Type B pancreatic cell (in vitro differentiated cells): ENCODE results near the gene NEK6. TPM values are rescaled to one million over a fixed set of nuclear protein-coding genes. Genes with fewer than 3 reads are reported as not detected.
A peak's percentile ranks its signal among the peaks of the same experiment; 100 is the strongest.

Experiments used
- DNase-seq: peaks from one replicate; pipeline ENCODE4 v3.0.0; 2021; ENCODE audit warnings: mixed read lengths; ENCODE audit not compliant: unreplicated experiment; ENCODE audit errors: extremely low spot score
- H3K27ac Mint-ChIP-seq: 2 replicates; pipeline ENCODE4 v1.8.0; 2021; ENCODE audit warnings: mild to moderate bottlenecking, mixed read lengths
- H3K27me3 Mint-ChIP-seq: 2 replicates; pipeline ENCODE4 v1.8.0; 2021; ENCODE audit warnings: mixed read lengths
- H3K36me3 Mint-ChIP-seq: 2 replicates; pipeline ENCODE4 v1.8.0; 2021; ENCODE audit warnings: mixed read lengths
- H3K4me1 Mint-ChIP-seq: one replicate; pipeline ENCODE4 v1.8.0; 2021; ENCODE audit warnings: mixed read lengths; ENCODE audit not compliant: unreplicated experiment
- H3K4me3 Mint-ChIP-seq: 2 replicates; pipeline ENCODE4 v1.8.0; 2021; ENCODE audit warnings: mild to moderate bottlenecking, mixed read lengths
- H3K9me3 Mint-ChIP-seq: 2 replicates; pipeline ENCODE4 v1.8.0; 2021; ENCODE audit warnings: mixed read lengths
- long read RNA-seq: library from polyadenylated mRNA; unstranded; transcript quantifications from one replicate; pipeline ENCODE4 v2.0.0, GENCODE V29; 2020
- total RNA-seq: library from RNA; stranded (reverse); gene quantifications from 2 replicates; pipeline ENCODE4 v1.2.1, GENCODE V29; 2021; ENCODE audit warnings: low replicate concordance
- TF ChIP-seq, protein P1 (sequence below): fragments of 200-600 bp; sonication (generic); conservative IDR thresholded peaks from 2 replicates; pipeline ENCODE4 v1.5.0; 2021; ENCODE audit warnings: antibody characterized with exemption, mild to moderate bottlenecking

The NEK6 gene
- total RNA-seq, result 4.6 and 19.3 TPM in 2 replicates
- long read RNA-seq, transcript NEK6-201 (10 exons, 3,447 nt), result major isoform, 7 of 10 reads
- long read RNA-seq, partial matches to known transcripts, result 1 of 10 reads
- long read RNA-seq, other reads (novel, unspliced or antisense), result 1 of 10 reads

GRCh38 chr9:124257844-124258606, at the start of gene NEK6:
TSS of gene NEK6 (plus strand) at chr9:124257949. CDS start at chr9:124301965, 44,016 bp downstream.
- DNase-seq, result no peak
- Mint-ChIP-seq H3K27me3 (peaks cover 35% of the 10 kb centered on the region), H3K4me3 (peak within 1 kb of the TSS; percentile 97), H3K36me3 (no peaks in the 10 kb centered on the region), H3K4me1 (peaks cover 41% of the 10 kb centered on the region), H3K9me3 (no peaks in the 10 kb centered on the region), H3K27ac (peak within 1 kb of the TSS; percentile 87)
- TF ChIP-seq, protein P1, sequence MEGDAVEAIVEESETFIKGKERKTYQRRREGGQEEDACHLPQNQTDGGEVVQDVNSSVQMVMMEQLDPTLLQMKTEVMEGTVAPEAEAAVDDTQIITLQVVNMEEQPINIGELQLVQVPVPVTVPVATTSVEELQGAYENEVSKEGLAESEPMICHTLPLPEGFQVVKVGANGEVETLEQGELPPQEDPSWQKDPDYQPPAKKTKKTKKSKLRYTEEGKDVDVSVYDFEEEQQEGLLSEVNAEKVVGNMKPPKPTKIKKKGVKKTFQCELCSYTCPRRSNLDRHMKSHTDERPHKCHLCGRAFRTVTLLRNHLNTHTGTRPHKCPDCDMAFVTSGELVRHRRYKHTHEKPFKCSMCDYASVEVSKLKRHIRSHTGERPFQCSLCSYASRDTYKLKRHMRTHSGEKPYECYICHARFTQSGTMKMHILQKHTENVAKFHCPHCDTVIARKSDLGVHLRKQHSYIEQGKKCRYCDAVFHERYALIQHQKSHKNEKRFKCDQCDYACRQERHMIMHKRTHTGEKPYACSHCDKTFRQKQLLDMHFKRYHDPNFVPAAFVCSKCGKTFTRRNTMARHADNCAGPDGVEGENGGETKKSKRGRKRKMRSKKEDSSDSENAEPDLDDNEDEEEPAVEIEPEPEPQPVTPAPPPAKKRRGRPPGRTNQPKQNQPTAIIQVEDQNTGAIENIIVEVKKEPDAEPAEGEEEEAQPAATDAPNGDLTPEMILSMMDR, result no peak

DNA sequence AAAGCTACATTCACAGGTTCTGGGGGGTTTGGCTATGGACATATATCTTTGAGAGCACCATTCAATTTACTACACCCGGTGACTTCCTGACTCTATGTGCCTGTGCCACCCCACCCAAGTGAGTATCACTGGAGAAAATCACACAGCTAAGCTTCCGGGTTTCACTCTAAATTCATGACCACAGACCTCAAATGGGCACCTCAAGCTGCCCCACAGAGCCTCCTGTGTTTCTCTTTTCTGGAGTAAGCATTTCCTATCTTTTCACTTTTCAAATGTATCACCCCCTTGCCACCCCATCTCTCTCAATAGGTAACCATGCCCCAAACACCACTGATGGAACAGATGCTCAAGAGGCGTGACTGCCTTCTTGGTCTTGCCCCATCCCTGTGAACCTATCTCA, 49.2 kb upstream of the NEK6 start:
- Mint-ChIP-seq H3K4me1 (no peaks in the 10 kb centered on the region), H3K27me3 (peaks cover 14% of the 10 kb centered on the region), H3K27ac (no peak overlapping the region), H3K36me3 (no peaks in the 10 kb centered on the region), H3K4me3 (no peak overlapping the region), H3K9me3 (peaks cover 16% of the 10 kb centered on the region)
- DNase-seq, result no peak
- TF ChIP-seq, protein P1, result no peak

DNA sequence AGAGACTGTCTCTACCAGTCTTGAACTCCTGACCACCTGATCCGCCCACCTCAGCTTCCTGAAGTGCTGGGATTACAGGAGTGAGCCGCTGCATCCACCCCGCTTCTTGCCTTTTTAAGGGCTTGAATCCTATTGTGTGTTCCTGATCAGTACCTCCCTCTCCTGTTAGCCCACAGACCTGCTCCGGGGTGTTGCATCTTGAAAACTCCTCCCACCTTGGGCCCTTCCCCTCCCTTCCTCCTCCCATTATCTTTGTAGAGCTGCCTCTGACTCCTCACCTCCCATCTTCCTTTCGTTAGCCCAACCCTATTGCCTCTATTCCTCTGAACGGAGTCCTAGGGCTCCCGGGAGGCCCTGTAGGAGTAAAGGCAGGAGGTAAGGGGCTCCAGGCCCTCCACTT, 48.5 kb upstream of the NEK6 start:
- Mint-ChIP-seq H3K9me3 (peaks cover 10% of the 10 kb centered on the region), H3K4me1 (no peaks in the 10 kb centered on the region), H3K36me3 (no peaks in the 10 kb centered on the region), H3K27ac (no peak overlapping the region), H3K4me3 (no peak overlapping the region), H3K27me3 (peaks cover 9% of the 10 kb centered on the region)
- TF ChIP-seq, protein P1, result no peak
- no peak for DNase-seq

DNA sequence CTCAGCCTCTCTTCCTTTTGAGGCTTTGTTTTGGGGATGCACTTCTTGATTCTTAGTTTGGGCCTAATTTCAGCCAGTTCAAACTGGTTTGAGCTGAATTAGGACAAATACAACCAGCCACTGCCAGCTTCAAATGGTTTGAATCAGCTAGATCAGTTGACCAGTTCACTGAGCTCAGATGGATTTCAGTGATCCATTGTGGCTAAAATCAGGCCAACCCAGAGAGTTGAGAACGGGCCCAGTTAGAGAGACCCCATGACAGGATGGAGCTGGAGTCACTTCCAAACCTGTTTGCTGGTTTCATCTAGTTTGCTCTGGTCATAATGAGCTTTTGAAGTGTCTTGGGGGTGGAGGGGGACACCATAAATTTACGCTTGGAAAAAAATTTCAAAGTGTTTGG, 48.0 kb upstream of the NEK6 start:
- no peaks in the 10 kb centered on the region for H3K36me3 Mint-ChIP-seq
- H3K4me1 Mint-ChIP-seq, result no peaks in the 10 kb centered on the region
- no peak overlapping the region for H3K4me3 Mint-ChIP-seq

DNA sequence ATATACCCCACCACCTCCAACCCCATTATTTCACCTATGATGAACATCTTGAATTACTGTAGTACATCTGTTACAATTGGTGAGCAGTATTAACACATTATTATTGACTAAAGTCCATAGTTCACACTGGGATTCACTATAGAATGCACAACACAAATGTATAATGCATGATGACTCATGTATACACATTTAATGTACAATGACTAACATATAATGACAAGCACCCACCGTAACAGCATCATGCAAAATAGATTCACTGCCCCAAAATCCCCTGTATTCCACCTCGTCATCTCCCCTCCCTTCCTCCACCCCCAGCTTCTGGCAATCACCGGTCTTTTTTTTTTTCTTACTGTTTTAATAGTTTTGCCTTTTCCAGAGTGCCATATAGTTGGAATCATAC, 47.1 kb upstream of the NEK6 start:
- no peaks in the 10 kb centered on the region for H3K36me3 Mint-ChIP-seq
- H3K9me3 Mint-ChIP-seq, result peaks cover 4% of the 10 kb centered on the region
- DNase-seq, result no peak
- H3K27ac Mint-ChIP-seq, result no peak overlapping the region
- TF ChIP-seq, protein P1, result no peak
- H3K27me3 Mint-ChIP-seq, result peaks cover 9% of the 10 kb centered on the region
- H3K4me3 Mint-ChIP-seq, result no peak overlapping the region
- H3K4me1 Mint-ChIP-seq, result no peaks in the 10 kb centered on the region

More for the DNA sequence above, 48.0 kb upstream of the NEK6 start:
- Mint-ChIP-seq H3K9me3 (peaks cover 10% of the 10 kb centered on the region), H3K27me3 (peaks cover 9% of the 10 kb centered on the region), H3K27ac (no peak overlapping the region)
- TF ChIP-seq, protein P1, result no peak
- no peak for DNase-seq
